Endothelial cell of umbilical vein (primary cell): ENCODE results near the gene GLYATL3. TPM values are rescaled to one million over a fixed set of nuclear protein-coding genes. Genes with fewer than 3 reads are reported as not detected.
A peak's percentile ranks its signal among the peaks of the same experiment; 100 is the strongest.

ENCODE experiments used
- BruUV-seq: library from RNA; stranded (reverse); fragments of 400-500 nt; replicated peaks from 2 replicates; lab custom pipeline; 2021; lab: Mats Ljungman, UMichigan
- CTCF ChIA-PET: fragments of 300-600, 350-600 bp; sonication (Branson Sonifier 250); formaldehyde crosslinking; loops from one replicate; lab custom pipeline; 2021; ENCODE audit warnings: antibody characterized with exemption, inconsistent platforms; lab: Charles Lee
- POLR2A ChIA-PET: fragments of 300-600, 350-600 bp; sonication (Branson Sonifier 250); formaldehyde crosslinking; loops from one replicate; lab custom pipeline; 2021; ENCODE audit warnings: antibody characterized with exemption, inconsistent platforms; lab: Charles Lee
- DNase-seq: peaks from one replicate; pipeline ENCODE4 v3.0.0-alpha.2; 2011; ENCODE audit warnings: low read depth, low spot score
- FAIRE-seq: peaks from 2 replicates; lab custom pipeline; 2011; peaks lifted over from hg19 to GRCh38; lab: Jason Lieb, UNC
- H2AFZ ChIP-seq: 2 replicates; pipeline ENCODE4 v1.6.0; 2012; ENCODE audit warnings: low read depth, low read length, control low read depth, inconsistent platforms
- H3K27ac ChIP-seq: 2 replicates; pipeline ENCODE4 v1.5.1; 2011; ENCODE audit warnings: low read depth, mild to moderate bottlenecking, control low read depth, low read length, moderate library complexity; ENCODE audit not compliant: insufficient read depth
- H3K27me3 ChIP-seq, 2 experiments: 2 replicates each; pipeline versions ENCODE4 v1.6.0 to v1.6.1; 2011; ENCODE audit warnings: low read length in 2 of 2, mixed read lengths in 1 of 2; ENCODE audit not compliant: control insufficient read depth in 2 of 2, insufficient read depth in 2 of 2
- H3K36me3 ChIP-seq, 2 experiments: 2 replicates in 1 of 2; 3 replicates in 1 of 2; pipeline ENCODE4 v1.5.1; 2011; ENCODE audit warnings: low read length in 2 of 2, mild to moderate bottlenecking in 1 of 2, moderate library complexity in 1 of 2; ENCODE audit not compliant: control insufficient read depth in 2 of 2, insufficient read depth in 2 of 2; ENCODE audit errors: extremely low read depth in 1 of 2
- H3K4me1 ChIP-seq: 3 replicates; pipeline ENCODE4 v1.5.1; 2011; ENCODE audit warnings: mild to moderate bottlenecking, low read length; ENCODE audit not compliant: control insufficient read depth, insufficient read depth; ENCODE audit errors: extremely low read depth
- H3K4me2 ChIP-seq: 2 replicates; pipeline ENCODE4 v1.6.1; 2011; ENCODE audit warnings: low read length, control low read depth, mixed read lengths; ENCODE audit not compliant: insufficient read depth
- H3K4me3 ChIP-seq, 3 experiments: fragments of 200-600 bp in 1 of 3; sonication (generic), shearing (Covaris generic) in 1 of 3; replicated peaks in 1 of 3; 2 replicates each; pipeline ENCODE4 v1.5.1; 2011 to 2016; ENCODE audit warnings: control low read depth in 3 of 3, low read length in 3 of 3, mild to moderate bottlenecking in 2 of 3, inconsistent platforms in 1 of 3, low read depth in 1 of 3, moderate library complexity in 1 of 3; ENCODE audit not compliant: insufficient read depth in 1 of 3
- H3K79me2 ChIP-seq: 2 replicates; pipeline ENCODE4 v1.6.0; 2012; ENCODE audit warnings: low read length, inconsistent platforms; ENCODE audit not compliant: control insufficient read depth, insufficient read depth
- H3K9ac ChIP-seq: replicated peaks from 2 replicates; pipeline ENCODE3; 2011; ENCODE audit warnings: low read length, control low read depth; ENCODE audit not compliant: insufficient read depth; ENCODE audit errors: extremely low read depth
- H3K9me1 ChIP-seq: replicated peaks from 3 replicates; pipeline ENCODE4 v1.6.0; 2011; ENCODE audit warnings: mild to moderate bottlenecking, low read length; ENCODE audit not compliant: control insufficient read depth, insufficient read depth; ENCODE audit errors: extremely low read depth
- H3K9me3 ChIP-seq: replicated peaks from 2 replicates; pipeline ENCODE4 v1.5.1; 2012; ENCODE audit warnings: low read length, inconsistent platforms; ENCODE audit not compliant: control insufficient read depth, insufficient read depth
- H4K20me1 ChIP-seq: replicated peaks from 2 replicates; pipeline ENCODE3; 2011; ENCODE audit warnings: mild to moderate bottlenecking, low read length; ENCODE audit not compliant: control insufficient read depth, insufficient read depth; ENCODE audit errors: extremely low read depth
- CTCF ChIP-seq, 2 donors: IDR thresholded peaks; 1 replicate in 1 of 2; 2 replicates in 1 of 2; pipeline ENCODE4 v1.5.1; 2011; ENCODE audit warnings: low read length in 2 of 2, mild to moderate bottlenecking in 2 of 2, moderate library complexity in 2 of 2, control low read depth in 1 of 2, inconsistent platforms in 1 of 2, low read depth in 1 of 2; ENCODE audit not compliant: insufficient read depth in 1 of 2; ENCODE audit errors: extremely low read depth in 1 of 2
- EZH2 ChIP-seq: IDR thresholded peaks from 2 replicates; pipeline ENCODE4 v1.6.1; 2012; ENCODE audit warnings: borderline replicate concordance, low read depth, mild to moderate bottlenecking, moderate library complexity, low read length, inconsistent platforms; ENCODE audit not compliant: severe bottlenecking
- FOS ChIP-seq: IDR thresholded peaks from 2 replicates; pipeline ENCODE4 v1.6.1; 2011; ENCODE audit warnings: mild to moderate bottlenecking, low read length, moderate library complexity, borderline replicate concordance; ENCODE audit not compliant: insufficient read depth
- GATA2 ChIP-seq: IDR thresholded peaks from 2 replicates; pipeline ENCODE4 v1.7.0; 2011; ENCODE audit warnings: low read depth, mild to moderate bottlenecking, moderate library complexity, mixed read lengths, low read length; ENCODE audit not compliant: insufficient read length, insufficient read depth
- JUN ChIP-seq: IDR thresholded peaks from 2 replicates; pipeline ENCODE4 v1.6.1; 2011; ENCODE audit warnings: borderline replicate concordance, low read depth; ENCODE audit not compliant: insufficient read length, insufficient read depth
- MAX ChIP-seq: IDR thresholded peaks from 2 replicates; pipeline ENCODE4 v1.6.1; 2011; ENCODE audit not compliant: insufficient read depth, insufficient read length
- MYC ChIP-seq: IDR thresholded peaks from one replicate; pipeline ENCODE4 v1.6.1; 2011; ENCODE audit warnings: mild to moderate bottlenecking, low read depth, low read length
- POLR2A ChIP-seq: IDR thresholded peaks from 2 replicates; pipeline ENCODE4 v1.6.1; 2012; ENCODE audit warnings: low read depth, mild to moderate bottlenecking, control low read depth, low read length
- POLR2AphosphoS5 ChIP-seq: IDR thresholded peaks from 2 replicates; pipeline ENCODE4 v1.6.1; 2012; ENCODE audit warnings: low read depth, mild to moderate bottlenecking, control low read depth, low read length, moderate library complexity; ENCODE audit not compliant: insufficient read depth
- dilution Hi-C: fragments of 300-500 bp; cut with MboI; formaldehyde crosslinking; loops from one replicate; pipeline ENCODE4 v1.15.0; 2019; ENCODE audit warnings: low sequenced_read_pairs; ENCODE audit not compliant: extremely low pct_ligation_motif_present
- intact Hi-C: fragments of 100-400 bp; cut with micrococcal nuclease; formaldehyde crosslinking; loops from one replicate; pipeline ENCODE4 v1.10.0; 2022
- polyA plus RNA-seq, 4 experiments: library from polyadenylated mRNA; depleted of rRNA in 3 of 4; stranded (reverse) in 3 of 4; unstranded in 1 of 4; fragments of >200 nt; gene quantifications; 2 replicates each; pipeline versions ENCODE4 v1.2.1 to v1.2.3, GENCODE V29; 2011 to 2012; ENCODE audit warnings: missing spikeins in 1 of 4
- total RNA-seq: library from RNA; stranded (reverse); gene quantifications from 2 replicates; pipeline ENCODE4 v1.2.3, GENCODE V29; 2021

Gene GLYATL3
- total and polyA plus RNA-seq, 2 donors (not counting 3 experiments of a cell fraction or from before 2014, with no cell fraction given), result not detected

- no TSS peak for BruUV-seq
- DNase-seq (peak; percentile 95), FAIRE-seq (peak; percentile 80)
- Histone ChIP-seq H2AFZ (peak overlapping the region; percentile 36), H3K9me1 (no peaks in the 10 kb centered on the region), H3K9ac (peak overlapping the region; percentile 46), H3K4me1 (peaks cover 28% of the 10 kb centered on the region), H3K4me2 (peak overlapping the region; percentile 73), H3K9me3 (no peaks in the 10 kb centered on the region), H3K36me3 (no peaks in the 10 kb centered on the region), H3K4me3 (no peak overlapping the region), H4K20me1 (no peaks in the 10 kb centered on the region), H3K27ac (peak overlapping the region; percentile 76), H3K27me3 (no peaks in the 10 kb centered on the region), H3K79me2 (peaks cover 16% of the 10 kb centered on the region)
- CTCF ChIA-PET, result no interaction called here
- dilution Hi-C loops (no loop called here), intact Hi-C loops (loop anchor here (1.0 kb wide), 1 partner anchor 10 kb away; no protein-coding TSS in a partner anchor)
- peak; percentile 96 for TF ChIP-seq FOS
- peak; percentile 57 for TF ChIP-seq POLR2AphosphoS5
- no peak for TF ChIP-seq EZH2
- peak; percentile 80 for TF ChIP-seq JUN
- no peak for TF ChIP-seq CTCF (IDR thresholded peaks at IDR 0.05; ENCODE audit: extremely low read depth in 1 of 2, insufficient read depth in 1 of 2, low read depth in 1 of 2, low read length in 2 of 2)
- TF ChIP-seq GATA2, result no peak
- TF ChIP-seq POLR2A, result no peak
- TF ChIP-seq MYC, result no peak
- TF ChIP-seq MAX, result no peak
- POLR2A ChIA-PET, result no interaction called here
These were observed 56.7 kb downstream of the GLYATL3 start for GRCh38 chr6:49556429-49556837.
